Muscle of leg (tissue), 11 donors: ENCODE results near the gene NKIRAS1. TPM values are rescaled to one million over a fixed set of nuclear protein-coding genes. Genes with fewer than 3 reads are reported as not detected.

Experiments
- DNase-seq: peaks from one replicate; pipeline ENCODE4 v3.0.0; 2013
- H3K27ac ChIP-seq: one replicate; pipeline ENCODE4 v1.5.1; 2013; ENCODE audit warnings: mild to moderate bottlenecking, low read length, control low read depth
- H3K27me3 ChIP-seq: one replicate; pipeline ENCODE4 v1.6.1; 2013; ENCODE audit warnings: low read length; ENCODE audit not compliant: control insufficient read depth, insufficient read depth
- H3K36me3 ChIP-seq: one replicate; pipeline ENCODE4 v1.6.1; 2013; ENCODE audit warnings: low read length; ENCODE audit not compliant: control insufficient read depth, insufficient read depth
- H3K4me1 ChIP-seq: one replicate; pipeline ENCODE4 v1.6.1; 2013; ENCODE audit warnings: low read length; ENCODE audit not compliant: control insufficient read depth, insufficient read depth
- H3K4me3 ChIP-seq: one replicate; pipeline ENCODE4 v1.5.1; 2013; ENCODE audit warnings: low read length, control low read depth
- H3K9me3 ChIP-seq: replicated peaks from 2 replicates; pipeline ENCODE4 v1.6.1; 2013; ENCODE audit warnings: low read depth, low read length; ENCODE audit not compliant: control insufficient read depth
- WGBS: methylation state at CpG from one replicate; pipeline ENCODE4 v1.1.5; 2013; ENCODE audit warnings: missing lambda C conversion rate; ENCODE audit not compliant: insufficient coverage; 5-methylcytosine and 5-hydroxymethylcytosine counted together
- polyA plus RNA-seq, 8 donors: library from polyadenylated mRNA; unstranded; fragments of 120-200 nt; gene quantifications; one replicate each; pipeline versions ENCODE4 v1.2.1 to v1.2.3, GENCODE V29; 2013; ENCODE audit warnings: inconsistent platforms in 1 of 8, low replicate concordance in 1 of 8; ENCODE audit not compliant: insufficient read length in 8 of 8, insufficient read depth in 1 of 8
- total RNA-seq: library from RNA; stranded (reverse); fragments of 120-200 nt; gene quantifications from one replicate; pipeline ENCODE4 v1.2.4, GENCODE V29; 2013

Gene NKIRAS1
- total and polyA plus RNA-seq, 9 donors, result 10.7 to 14.5 (median 13.0) TPM

- no peak overlapping the region for H3K4me3 ChIP-seq
- no peaks in the 10 kb centered on the region for H3K4me1 ChIP-seq
- WGBS, result no CpG with 5 or more reads among the region's 5 CpGs
- H3K27me3 ChIP-seq, result no peaks in the 10 kb centered on the region
- no peak for DNase-seq
- H3K27ac ChIP-seq, result no peak overlapping the region
- no peaks in the 10 kb centered on the region for H3K9me3 ChIP-seq
- peaks cover 9% of the 10 kb centered on the region for H3K36me3 ChIP-seq
Measured at GRCh38 chr3:23954144-23954543, 37.4 kb upstream of the NKIRAS1 start.

GRCh38 chr3:23953523-23953922 lies 36.7 kb upstream of the NKIRAS1 start:
- WGBS, result no CpG with 5 or more reads among the region's 1 CpG
- no peaks in the 10 kb centered on the region for H3K4me1 ChIP-seq

GRCh38 chr3:23952646-23953045 lies 35.9 kb upstream of the NKIRAS1 start:
- H3K27ac ChIP-seq, result no peak overlapping the region
- no peak for DNase-seq
- 93% methylated on average over 3 of the region's 4 CpGs for WGBS
- H3K4me1 ChIP-seq, result peaks cover 2% of the 10 kb centered on the region
- no peaks in the 10 kb centered on the region for H3K27me3 ChIP-seq
- peaks cover 9% of the 10 kb centered on the region for H3K36me3 ChIP-seq
- no peaks in the 10 kb centered on the region for H3K9me3 ChIP-seq
- no peak overlapping the region for H3K4me3 ChIP-seq

More at GRCh38 chr3:23953523-23953922, 36.7 kb upstream of the NKIRAS1 start:
- H3K27me3 ChIP-seq, result no peaks in the 10 kb centered on the region
- no peak overlapping the region for H3K27ac ChIP-seq
- H3K4me3 ChIP-seq, result no peak overlapping the region
- no peak for DNase-seq
- peaks cover 9% of the 10 kb centered on the region for H3K36me3 ChIP-seq
- H3K9me3 ChIP-seq, result no peaks in the 10 kb centered on the region

DNA sequence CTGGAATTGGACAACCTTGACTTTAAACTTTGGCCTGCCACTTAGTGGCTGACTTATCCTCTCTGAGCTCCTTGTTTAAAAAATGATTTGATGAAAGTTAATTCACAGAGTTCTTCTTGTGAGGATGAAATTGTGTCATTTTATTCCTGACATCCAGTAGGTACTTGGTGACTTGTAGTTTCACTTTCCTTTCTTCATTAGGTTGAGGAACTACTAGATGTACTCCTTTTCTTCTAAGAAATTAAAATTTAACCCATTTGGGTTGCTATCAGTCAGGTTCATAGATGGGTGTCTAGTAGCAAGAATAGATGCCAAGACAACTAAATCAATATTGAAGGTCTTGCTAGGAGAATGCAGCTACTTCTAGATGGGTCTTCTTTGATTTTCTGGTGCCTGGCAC lies 33.5 kb upstream of the NKIRAS1 start:
- H3K9me3 ChIP-seq, result no peaks in the 10 kb centered on the region
- no peak overlapping the region for H3K4me3 ChIP-seq
- peaks cover 12% of the 10 kb centered on the region for H3K4me1 ChIP-seq
- H3K36me3 ChIP-seq, result peaks cover 7% of the 10 kb centered on the region
- no peak overlapping the region for H3K27ac ChIP-seq
- no peak for DNase-seq
- no peaks in the 10 kb centered on the region for H3K27me3 ChIP-seq

DNA sequence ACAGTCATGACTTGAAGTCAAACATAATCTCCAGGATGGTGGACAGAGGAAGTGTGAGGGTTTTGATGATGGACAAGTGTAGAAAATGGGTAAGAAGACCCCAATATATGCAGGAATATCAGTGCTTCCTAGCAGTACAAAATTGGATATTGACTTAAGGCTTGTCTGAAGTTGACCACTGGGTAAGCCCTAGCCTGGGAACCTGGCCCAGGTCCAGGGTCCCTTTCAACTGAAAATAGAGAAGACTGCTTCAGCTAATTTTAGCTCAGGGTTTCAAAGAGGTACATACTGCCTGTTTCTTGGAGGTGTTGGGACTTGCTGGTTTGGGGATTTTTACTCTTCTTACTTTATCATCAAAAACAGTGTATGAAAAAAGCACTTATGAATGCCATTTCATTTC lies 33.0 kb upstream of the NKIRAS1 start:
- Histone ChIP-seq H3K27ac (peak overlapping the region; percentile 31), H3K9me3 (no peaks in the 10 kb centered on the region), H3K27me3 (no peaks in the 10 kb centered on the region), H3K4me3 (no peak overlapping the region), H3K36me3 (peaks cover 4% of the 10 kb centered on the region), H3K4me1 (peaks cover 12% of the 10 kb centered on the region)
- peak; percentile 61 for DNase-seq

DNA sequence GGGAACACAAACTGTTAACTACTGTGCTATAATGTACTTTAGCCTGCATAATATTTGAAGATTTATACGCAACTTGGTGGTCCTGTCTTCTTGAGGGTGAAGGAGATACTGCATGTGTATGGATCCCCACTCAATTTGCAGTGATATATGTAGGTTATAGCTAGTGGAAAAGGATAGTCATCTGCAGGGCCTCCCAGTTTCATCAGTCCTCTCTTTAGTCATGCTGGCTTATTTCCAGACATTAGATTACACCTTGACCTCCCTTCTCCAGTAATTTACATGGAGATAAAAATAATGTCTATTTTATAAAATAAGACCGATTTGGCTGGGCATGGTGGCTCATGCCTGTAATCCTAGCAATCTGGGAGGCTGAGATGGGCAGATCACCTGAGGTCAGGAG lies 32.0 kb upstream of the NKIRAS1 start:
- no peak for DNase-seq
- H3K27me3 ChIP-seq, result peaks cover under 1% of the 10 kb centered on the region
- no peak overlapping the region for H3K27ac ChIP-seq
- no peaks in the 10 kb centered on the region for H3K9me3 ChIP-seq
- no CpG with 5 or more reads among the region's 2 CpGs for WGBS
- no peaks in the 10 kb centered on the region for H3K36me3 ChIP-seq
- peaks cover 16% of the 10 kb centered on the region for H3K4me1 ChIP-seq
- no peak overlapping the region for H3K4me3 ChIP-seq

DNA sequence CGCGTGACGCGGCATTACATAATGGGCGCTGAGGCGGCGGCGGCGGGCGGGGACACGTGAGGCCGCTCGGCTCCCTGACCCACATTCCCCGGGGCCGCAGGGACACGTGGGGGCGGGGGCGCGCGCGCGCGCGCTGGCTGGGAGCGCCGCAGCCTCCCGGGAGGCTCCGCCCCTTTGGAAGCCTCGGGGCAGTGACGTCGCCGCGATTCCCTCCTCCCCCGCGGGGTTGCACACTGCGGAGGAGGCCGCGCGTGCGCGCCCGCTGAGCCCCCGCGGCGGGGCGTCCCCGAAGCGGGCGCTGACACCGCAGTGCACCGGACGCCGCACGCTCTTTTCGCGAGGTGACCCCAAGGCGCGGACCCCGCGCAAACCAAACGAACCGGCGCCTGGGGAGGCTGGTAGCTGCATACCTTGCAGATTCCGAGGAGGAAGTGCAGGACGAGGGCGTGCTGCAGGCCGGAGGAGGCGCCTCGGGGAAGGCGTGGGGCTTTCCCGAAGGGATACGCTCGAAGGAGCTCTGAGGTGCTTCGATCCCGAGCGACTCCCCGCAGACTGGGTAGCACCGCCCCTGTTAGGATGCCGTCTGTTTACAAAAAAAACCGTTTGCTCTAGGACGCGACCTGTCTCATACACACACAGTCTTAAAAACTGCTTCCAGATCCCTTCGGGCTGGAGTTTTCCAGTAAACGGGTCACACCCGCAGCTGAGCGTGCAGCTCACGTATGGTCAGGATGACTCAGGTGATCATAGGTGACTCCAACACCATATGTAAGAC lies 29.3 kb upstream of the NKIRAS1 start:
- H3K4me1 ChIP-seq, result peaks cover 16% of the 10 kb centered on the region
- H3K27ac ChIP-seq, result peak overlapping the region; percentile 95

GRCh38 chr3:23945663-23945912 lies 28.8 kb upstream of the NKIRAS1 start:
- WGBS, result under 1% methylated on average over 39 of the region's 39 CpGs
- DNase-seq, result no peak
- H3K4me1 ChIP-seq, result peaks cover 16% of the 10 kb centered on the region
- H3K36me3 ChIP-seq, result no peaks in the 10 kb centered on the region
- H3K27ac ChIP-seq, result peak overlapping the region; percentile 71
- peak overlapping the region; percentile 83 for H3K4me3 ChIP-seq
- no peaks in the 10 kb centered on the region for H3K9me3 ChIP-seq
- peaks cover 3% of the 10 kb centered on the region for H3K27me3 ChIP-seq

More for the DNA sequence above, 29.3 kb upstream of the NKIRAS1 start:
- under 1% methylated on average over 83 of the region's 87 CpGs for WGBS
- DNase-seq, result peak; percentile 98
- peaks cover 3% of the 10 kb centered on the region for H3K27me3 ChIP-seq
- H3K4me3 ChIP-seq, result peak overlapping the region; percentile 93
- no peaks in the 10 kb centered on the region for H3K9me3 ChIP-seq
- no peaks in the 10 kb centered on the region for H3K36me3 ChIP-seq

DNA sequence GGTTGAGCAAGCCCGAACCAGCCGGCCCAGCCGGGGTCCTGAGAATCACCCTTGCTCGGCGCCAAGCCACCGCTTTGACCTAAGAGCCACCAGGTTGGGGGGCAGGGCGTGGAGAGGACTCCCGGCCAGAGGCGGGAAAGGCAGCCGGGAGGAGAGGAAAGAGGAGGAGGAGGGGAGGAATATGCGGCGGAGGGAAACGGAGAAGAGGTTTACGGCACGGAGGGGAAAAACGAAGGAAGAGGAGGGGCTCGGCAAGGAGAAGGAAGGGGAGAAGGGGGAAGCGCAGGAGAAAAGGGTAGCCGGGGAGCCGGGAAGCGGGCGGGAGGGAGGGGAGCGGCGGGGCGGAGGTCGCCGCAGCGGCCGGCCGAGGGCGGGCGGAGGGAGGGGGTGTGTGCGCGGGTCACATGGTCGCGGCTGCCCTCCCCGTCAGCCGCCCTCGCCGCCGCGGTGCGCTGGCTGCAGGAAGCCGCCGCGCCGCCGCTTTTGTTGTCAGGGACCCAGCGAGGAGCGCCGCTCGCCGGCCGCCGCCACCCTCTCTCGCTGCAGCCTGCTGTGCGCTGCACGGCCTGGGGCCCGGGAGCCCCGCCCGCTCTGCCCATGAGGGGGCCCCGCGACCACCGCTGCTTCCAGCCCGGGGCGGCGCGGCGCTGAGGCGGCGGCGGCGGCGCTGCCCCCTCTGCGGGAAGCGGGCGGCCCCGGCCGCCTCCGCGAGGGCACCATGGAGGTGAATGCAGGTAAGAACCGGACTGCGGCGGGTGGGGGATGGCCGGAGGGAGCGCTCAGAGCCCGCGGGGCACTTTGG lies 28.3 kb upstream of the NKIRAS1 start, which contains the start of gene NR1D2:
TSS of gene NR1D2 (plus strand) at position 426 of the 802 bp plus-strand sequence. CDS start at position 719, 293 bp downstream.
- Histone ChIP-seq H3K27ac (peak within 1 kb of the TSS; percentile 95), H3K4me1 (peaks cover 16% of the 10 kb centered on the region), H3K36me3 (no peaks in the 10 kb centered on the region), H3K27me3 (peaks cover 3% of the 10 kb centered on the region), H3K4me3 (peak within 1 kb of the TSS; percentile 93), H3K9me3 (no peaks in the 10 kb centered on the region)
- DNase-seq, result peak; percentile 93
- under 1% methylated on average over 83 of the region's 88 CpGs for WGBS

DNA sequence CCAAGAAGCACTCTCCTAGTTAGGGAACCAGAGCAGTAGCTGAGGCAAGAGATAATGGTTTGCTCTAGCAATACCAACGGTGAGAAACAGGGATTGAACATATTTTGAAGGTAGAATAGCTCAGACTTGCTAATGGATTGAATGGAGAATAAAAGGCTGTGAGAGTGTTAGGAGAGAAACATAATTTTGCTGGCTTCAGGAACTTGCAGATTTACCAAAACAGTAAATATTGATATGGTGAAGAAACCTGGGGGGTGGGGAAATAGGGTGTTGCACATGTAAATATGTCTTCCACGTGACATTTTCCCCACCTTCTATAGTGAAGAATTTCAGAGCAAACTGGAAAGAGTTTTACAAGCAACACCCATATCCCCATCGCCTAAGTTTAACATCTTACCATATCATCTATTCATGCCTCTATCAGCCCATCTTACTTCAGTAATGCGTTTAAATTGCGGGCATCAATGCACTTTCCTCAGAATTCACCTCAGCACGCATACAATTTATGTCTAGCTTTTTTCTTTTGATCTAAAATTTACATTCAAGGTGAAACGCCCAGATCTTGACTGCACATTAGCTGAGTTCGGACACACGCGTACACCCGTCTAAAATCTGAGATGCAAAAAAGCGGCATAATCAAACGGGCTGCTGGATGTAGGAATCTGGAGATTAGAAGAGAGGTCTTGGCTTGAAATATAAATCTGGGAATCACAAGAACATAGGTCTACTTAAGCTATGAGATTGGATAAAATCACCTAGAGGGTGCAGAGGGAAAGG lies 27.4 kb upstream of the NKIRAS1 start:
- WGBS, result 5% methylated on average over 8 of the region's 13 CpGs
- Histone ChIP-seq H3K27me3 (peaks cover 3% of the 10 kb centered on the region), H3K36me3 (no peaks in the 10 kb centered on the region), H3K9me3 (no peaks in the 10 kb centered on the region), H3K4me1 (peaks cover 16% of the 10 kb centered on the region), H3K27ac (no peak overlapping the region), H3K4me3 (peak overlapping the region; percentile 83)
- peak; percentile 50 for DNase-seq
